Measurements from ENCODE around the gene LGALS1.

Gene LGALS1

GRCh38 chr22:37662039-37662438 is 13.4 kb upstream of the LGALS1 start:
- peak; percentile 62 to 80 for DNase-seq

GRCh38 chr22:37663521-37664140 is 11.8 kb upstream of the LGALS1 start:
- no peak for DNase-seq

GRCh38 chr22:37664249-37665101 is 11.0 kb upstream of the LGALS1 start:
- DNase-seq = no peak

GRCh38 chr22:37665487-37665886 is 9.9 kb upstream of the LGALS1 start:
- DNase-seq = no peak

GRCh38 chr22:37669586-37669985 is 5.8 kb upstream of the LGALS1 start:
- no peak for DNase-seq

- DNase-seq = no peak
Observed at GRCh38 chr22:37672206-37672919, 3.1 kb upstream of the LGALS1 start.

GRCh38 chr22:37672920-37673455 is 2.4 kb upstream of the LGALS1 start:
- no peak for DNase-seq

- no peak for DNase-seq
Observed at GRCh38 chr22:37674248-37674647, 1.2 kb upstream of the LGALS1 start.

GRCh38 chr22:37675930-37676735 is 697 bp downstream of the LGALS1 start:
- peak; percentile 17 to 27 for DNase-seq

GRCh38 chr22:37676736-37677492 is 1.5 kb downstream of the LGALS1 start:
- DNase-seq = peak; percentile 83 to 90

- no peak for DNase-seq
Observed at GRCh38 chr22:37677493-37677974, 2.1 kb downstream of the LGALS1 start.

GRCh38 chr22:37678372-37678771 is 2.9 kb downstream of the LGALS1 start:
- DNase-seq = no peak

- no peak for DNase-seq
Observed at GRCh38 chr22:37679670-37680069, 4.2 kb downstream of the LGALS1 start.

GRCh38 chr22:37680191-37680851 is 4.9 kb downstream of the LGALS1 start:
- DNase-seq = no peak

- DNase-seq = no peak
Observed at GRCh38 chr22:37681001-37681424, 5.6 kb downstream of the LGALS1 start.

GRCh38 chr22:37681556-37682049 is 6.2 kb downstream of the LGALS1 start:
- DNase-seq = peak; percentile 68 to 75

- no peak for DNase-seq
Observed at GRCh38 chr22:37684803-37685615, 9.6 kb downstream of the LGALS1 start.

- DNase-seq = peak; percentile 90 to 91
Observed at GRCh38 chr22:37686002-37686982, 10.9 kb downstream of the LGALS1 start, which contains the start of gene NOL12. NOL12 (plus strand) TSS chr22:37686343; CDS start chr22:37686393, 50 bp downstream.

Data from inflammatory macrophage (primary cell).